Mucosa of rectum (tissue), 2 donors: Measurements from ENCODE around the gene NAA35.
"Not testable (repeated sequence)": the region's sequence is repeated elsewhere in the genome, so short reads cannot be mapped to it uniquely, and the experiment has no call there.

Experiments used
- H3K27ac ChIP-seq, 2 donors: one replicate each; pipeline ENCODE4 v1.7.0; 2013; ENCODE audit warnings: inconsistent platforms in 2 of 2, low read depth in 2 of 2, low read length in 2 of 2
- H3K27me3 ChIP-seq, 2 donors: one replicate each; pipeline ENCODE4 v1.7.0; 2013; ENCODE audit warnings: low read length in 2 of 2; ENCODE audit not compliant: control insufficient read depth in 2 of 2, insufficient read depth in 2 of 2
- H3K36me3 ChIP-seq, 2 donors: one replicate each; pipeline ENCODE4 v1.7.0; 2013; ENCODE audit warnings: low read length in 2 of 2; ENCODE audit not compliant: control insufficient read depth in 2 of 2, insufficient read depth in 2 of 2
- H3K4me1 ChIP-seq, 2 donors: one replicate each; pipeline ENCODE4 v1.7.0; 2013; ENCODE audit warnings: low read length in 2 of 2, mild to moderate bottlenecking in 1 of 2; ENCODE audit not compliant: control insufficient read depth in 2 of 2, insufficient read depth in 2 of 2
- H3K4me3 ChIP-seq, 2 donors: one replicate each; pipeline ENCODE4 v1.7.0; 2013; ENCODE audit warnings: low read length in 2 of 2
- H3K9ac ChIP-seq, 2 donors: one replicate each; pipeline ENCODE4 v1.7.0; 2013; ENCODE audit warnings: low read length in 2 of 2, low read depth in 1 of 2, mild to moderate bottlenecking in 1 of 2
- H3K9me3 ChIP-seq, 2 donors: one replicate each; pipeline ENCODE4 v1.7.0; 2013; ENCODE audit warnings: low read length in 2 of 2; ENCODE audit not compliant: control insufficient read depth in 2 of 2
- donor health status: healthy.
- donor health status: Normal muscosa, but diverticular disease.

The NAA35 gene

GRCh38 chr9:85974055-85974547 is 33.2 kb downstream of the NAA35 start:
- H3K9me3 ChIP-seq, H3K9ac ChIP-seq, H3K4me1 ChIP-seq, H3K27me3 ChIP-seq, H3K4me3 ChIP-seq, H3K27ac ChIP-seq: not testable (repeated sequence)
- peaks cover 37 to 61% of the 10 kb centered on the region in 2 donors for H3K36me3 ChIP-seq

DNA sequence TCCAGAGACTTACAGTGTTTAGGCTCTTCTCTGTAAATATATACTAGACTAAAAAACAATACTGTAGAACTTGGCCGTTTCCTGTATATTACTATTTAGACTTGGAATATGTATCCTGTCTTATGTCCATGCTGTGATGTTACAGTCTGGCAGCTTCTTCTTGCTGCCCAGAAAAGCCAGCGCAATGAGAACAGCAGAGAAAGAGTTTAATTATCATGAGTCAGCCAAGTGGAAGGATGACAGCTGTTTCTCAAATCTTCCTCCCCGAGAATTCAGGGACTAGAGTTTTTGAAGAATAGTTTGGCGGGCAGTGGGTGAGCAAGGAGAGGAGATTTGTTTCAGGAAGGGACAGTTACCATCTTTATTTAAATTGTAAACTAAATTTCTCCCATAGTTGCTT is 37.5 kb downstream of the NAA35 start:
- peaks cover 40 to 47% of the 10 kb centered on the region in 2 donors for H3K36me3 ChIP-seq
- H3K27me3 ChIP-seq = no peaks in the 10 kb centered on the region
- no peaks in the 10 kb centered on the region for H3K4me1 ChIP-seq
- no peak overlapping the region for H3K9ac ChIP-seq
- no peak overlapping the region for H3K4me3 ChIP-seq
- H3K9me3 ChIP-seq = no peaks in the 10 kb centered on the region
- H3K27ac ChIP-seq = no peak overlapping the region

GRCh38 chr9:85981369-85981768 is 40.4 kb downstream of the NAA35 start:
- H3K27me3 ChIP-seq = no peaks in the 10 kb centered on the region
- H3K4me1 ChIP-seq = no peaks in the 10 kb centered on the region
- H3K4me3 ChIP-seq = no peak overlapping the region
- H3K9me3 ChIP-seq = no peaks in the 10 kb centered on the region
- no peak overlapping the region for H3K9ac ChIP-seq
- no peak overlapping the region for H3K27ac ChIP-seq
- H3K36me3 ChIP-seq = peaks cover 35 to 40% of the 10 kb centered on the region in 2 donors

DNA sequence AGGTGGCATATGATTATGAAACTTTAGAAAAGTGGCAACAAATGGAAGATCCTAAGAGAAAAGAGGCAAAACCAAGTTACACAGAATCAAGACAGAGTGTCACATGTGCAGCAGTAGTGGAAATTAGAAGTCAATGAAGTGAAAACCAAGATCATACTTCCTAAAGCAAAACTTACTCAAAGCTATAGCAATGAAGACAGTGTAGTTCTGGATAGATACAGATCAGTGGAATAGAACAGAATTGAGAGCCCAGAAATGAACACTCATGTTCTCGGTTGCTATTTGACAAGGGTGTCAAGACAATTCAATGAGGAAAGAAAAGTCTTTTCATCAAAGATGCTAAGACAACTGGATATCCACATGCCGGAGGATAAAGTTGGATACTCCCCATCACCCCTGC is 43.5 kb downstream of the NAA35 start:
- Histone ChIP-seq H3K4me1 (no peaks in the 10 kb centered on the region), H3K9me3 (no peaks in the 10 kb centered on the region), H3K27ac (no peak overlapping the region), H3K9ac (no peak overlapping the region), H3K36me3 (peaks cover 21 to 29% of the 10 kb centered on the region in 2 donors), H3K4me3 (no peak overlapping the region), H3K27me3 (no peaks in the 10 kb centered on the region)

DNA sequence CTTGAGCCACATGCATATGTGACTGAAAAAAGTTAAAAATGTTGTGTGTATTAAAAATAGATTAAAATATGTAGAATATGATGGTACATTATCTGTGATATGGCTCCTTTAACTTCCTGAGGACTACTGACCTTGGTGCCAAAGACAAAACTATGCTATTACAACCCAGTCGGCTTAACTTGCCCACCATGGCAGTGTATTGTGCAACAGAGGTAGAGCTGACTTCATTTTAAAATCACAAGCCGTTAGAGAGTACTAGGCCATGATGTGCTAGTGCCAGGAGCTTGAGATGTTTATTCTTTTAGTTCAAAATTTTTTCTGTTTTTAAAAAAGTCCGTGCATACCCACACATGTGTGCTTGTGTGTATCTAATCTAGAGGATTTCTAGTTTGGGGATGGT is 46.3 kb downstream of the NAA35 start:
- Histone ChIP-seq H3K9me3 (no peaks in the 10 kb centered on the region), H3K36me3 (peaks cover 12 to 16% of the 10 kb centered on the region in 2 donors), H3K4me3 (no peak overlapping the region), H3K27ac (no peak overlapping the region), H3K27me3 (no peaks in the 10 kb centered on the region), H3K4me1 (no peaks in the 10 kb centered on the region), H3K9ac (no peak overlapping the region)

GRCh38 chr9:85994191-85994590 is 53.2 kb downstream of the NAA35 start:
- peaks cover 14 to 16% of the 10 kb centered on the region in 2 donors for H3K36me3 ChIP-seq
- no peak overlapping the region for H3K4me3 ChIP-seq
- H3K9me3 ChIP-seq = no peaks in the 10 kb centered on the region
- no peaks in the 10 kb centered on the region for H3K27me3 ChIP-seq
- H3K27ac ChIP-seq = no peak overlapping the region
- H3K9ac ChIP-seq = no peak overlapping the region
- no peaks in the 10 kb centered on the region for H3K4me1 ChIP-seq

GRCh38 chr9:85995097-85995496 is 54.2 kb downstream of the NAA35 start:
- Histone ChIP-seq H3K27ac (no peak overlapping the region), H3K4me1 (no peaks in the 10 kb centered on the region), H3K36me3 (peaks cover 14 to 15% of the 10 kb centered on the region in 2 donors), H3K9ac (no peak overlapping the region), H3K9me3 (no peaks in the 10 kb centered on the region), H3K27me3 (no peaks in the 10 kb centered on the region), H3K4me3 (no peak overlapping the region)

DNA sequence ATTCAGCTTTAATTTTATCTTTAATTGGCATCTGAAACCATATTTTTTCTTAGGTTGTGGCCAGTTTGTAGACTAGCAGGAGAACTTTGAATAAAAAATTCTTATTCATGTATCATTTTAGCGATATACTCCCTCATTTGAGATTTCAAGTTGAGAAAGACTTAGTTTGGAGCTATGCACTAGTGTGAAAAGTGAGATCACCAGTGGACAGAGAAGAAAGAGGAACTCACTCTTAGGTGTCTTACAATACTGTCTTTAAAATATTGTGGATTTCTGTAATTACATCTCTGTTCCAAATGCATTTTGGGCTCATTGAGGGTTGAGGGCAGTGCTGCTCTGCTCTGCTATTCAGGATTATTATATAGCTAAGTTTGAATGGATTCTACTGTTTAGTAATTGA is 54.7 kb downstream of the NAA35 start:
- H3K36me3 ChIP-seq = peaks cover 14 to 15% of the 10 kb centered on the region in 2 donors
- H3K4me3 ChIP-seq = no peak overlapping the region
- no peaks in the 10 kb centered on the region for H3K4me1 ChIP-seq

GRCh38 chr9:86005253-86005775 is 64.4 kb downstream of the NAA35 start:
- no peak overlapping the region for H3K4me3 ChIP-seq
- no peaks in the 10 kb centered on the region for H3K4me1 ChIP-seq
- H3K9me3 ChIP-seq = peaks cover 0 to 5% of the 10 kb centered on the region in 2 donors
- H3K27ac ChIP-seq = no peak overlapping the region
- peaks cover 38 to 46% of the 10 kb centered on the region in 2 donors for H3K36me3 ChIP-seq
- H3K27me3 ChIP-seq = no peaks in the 10 kb centered on the region
- H3K9ac ChIP-seq = no peak overlapping the region

More for the DNA sequence above, 54.7 kb downstream of the NAA35 start:
- no peak overlapping the region for H3K27ac ChIP-seq
- H3K9me3 ChIP-seq = no peaks in the 10 kb centered on the region
- H3K27me3 ChIP-seq = no peaks in the 10 kb centered on the region
- H3K9ac ChIP-seq = no peak overlapping the region

DNA sequence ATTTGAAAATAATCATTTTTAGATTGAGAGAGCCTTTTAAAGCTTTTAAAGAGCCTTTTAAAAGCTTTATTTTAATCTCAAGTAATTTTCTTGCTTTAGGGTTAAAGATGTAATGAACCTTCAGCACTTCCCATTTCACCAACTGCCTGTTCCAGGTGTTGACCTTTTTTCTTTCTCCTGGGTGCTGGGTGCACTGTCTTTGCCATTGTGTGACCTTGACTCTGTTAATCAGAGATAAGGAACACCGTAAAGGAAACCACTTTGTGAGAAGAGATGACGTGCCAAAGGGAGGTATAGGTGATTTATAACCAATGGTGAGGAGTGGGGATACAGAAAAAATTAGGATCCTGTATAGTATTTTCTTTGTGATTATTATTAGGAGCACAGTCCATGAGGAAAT is 68.2 kb downstream of the NAA35 start:
- Histone ChIP-seq H3K9ac (no peak overlapping the region), H3K9me3 (peaks cover 0 to 5% of the 10 kb centered on the region in 2 donors), H3K27ac (no peak overlapping the region), H3K27me3 (no peaks in the 10 kb centered on the region), H3K4me1 (no peaks in the 10 kb centered on the region), H3K4me3 (no peak overlapping the region), H3K36me3 (peaks cover 47 to 52% of the 10 kb centered on the region in 2 donors)
